IMR-90 (cell line): ENCODE data around the gene C15orf61.

Source experiments
- BHLHE40 ChIP-seq: fragments of 150-350 bp; IDR thresholded peaks from 2 replicates; pipeline ENCODE4 v1.6.1; 2016; ENCODE audit warnings: mild to moderate bottlenecking, low read depth, low read length
- CEBPB ChIP-seq: IDR thresholded peaks from 2 replicates; pipeline ENCODE4 v1.6.1; 2012; ENCODE audit warnings: low read depth, low read length, improper control_type of control experiment
- CTCF ChIP-seq: conservative IDR thresholded peaks from 2 replicates; pipeline ENCODE4 v1.5.1; 2012; ENCODE audit warnings: mild to moderate bottlenecking, low read depth, low read length, improper control_type of control experiment
- ELK1 ChIP-seq: fragments of 150-350 bp; IDR thresholded peaks from 2 replicates; pipeline ENCODE4 v1.6.1; 2016; ENCODE audit warnings: low read depth, mild to moderate bottlenecking, low read length, moderate library complexity, borderline replicate concordance
- MAFK ChIP-seq: IDR thresholded peaks from 2 replicates; pipeline ENCODE4 v1.6.1; 2012; ENCODE audit warnings: low read depth, low read length, improper control_type of control experiment
- MAZ ChIP-seq: IDR thresholded peaks from 2 replicates; pipeline ENCODE4 v1.6.1; 2012; ENCODE audit warnings: low read depth, mild to moderate bottlenecking, low read length, improper control_type of control experiment, moderate library complexity, borderline replicate concordance
- NFE2L2 ChIP-seq: fragments of 150-350 bp; IDR thresholded peaks from 2 replicates; pipeline ENCODE4 v1.6.1; 2016; ENCODE audit warnings: low read depth, mild to moderate bottlenecking, low read length
- POLR2A ChIP-seq: IDR thresholded peaks from 2 replicates; pipeline ENCODE4 v1.6.1; 2012; ENCODE audit warnings: mild to moderate bottlenecking, low read depth, low read length
- RAD21 ChIP-seq: IDR thresholded peaks from 2 replicates; pipeline ENCODE4 v1.6.1; 2012; ENCODE audit warnings: low read length, improper control_type of control experiment
- USF2 ChIP-seq: fragments of 150-350 bp; IDR thresholded peaks from 2 replicates; pipeline ENCODE4 v1.6.1; 2017; ENCODE audit warnings: mild to moderate bottlenecking, antibody characterized with exemption, low read length, low read depth

- TF ChIP-seq CTCF (no peak), USF2 (no peak), BHLHE40 (no peak), NFE2L2 (no peak), RAD21 (no peak), POLR2A (no peak), MAFK (no peak), ELK1 (no peak), CEBPB (peak; percentile 65), MAZ (no peak)
Measured at GRCh38 chr15:67504796-67505195, 16.1 kb upstream of the C15orf61 start.
